C4-2B (cell line): Measurements from ENCODE around the gene PLCG1.
"Not testable (repeated sequence)": the region's sequence is repeated elsewhere in the genome, so short reads cannot be mapped to it uniquely, and the experiment has no call there.

Experiments used
- H3K27ac ChIP-seq: fragments of 450-650 bp; 2 replicates; pipeline ENCODE4 v1.5.1; 2017
- ZFX ChIP-seq: fragments of 450-650 bp; IDR thresholded peaks from 2 replicates; pipeline ENCODE4 v1.6.1; 2017
- TF ChIP-seq, protein P1 (sequence below): fragments of 450-650 bp; conservative IDR thresholded peaks from 2 replicates; pipeline ENCODE4 v1.5.1; 2017; ENCODE audit warnings: mild to moderate bottlenecking

PLCG1 gene

GRCh38 chr20:41125530-41126457 lies 11.5 kb upstream of the PLCG1 start:
- TF ChIP-seq, protein P1, sequence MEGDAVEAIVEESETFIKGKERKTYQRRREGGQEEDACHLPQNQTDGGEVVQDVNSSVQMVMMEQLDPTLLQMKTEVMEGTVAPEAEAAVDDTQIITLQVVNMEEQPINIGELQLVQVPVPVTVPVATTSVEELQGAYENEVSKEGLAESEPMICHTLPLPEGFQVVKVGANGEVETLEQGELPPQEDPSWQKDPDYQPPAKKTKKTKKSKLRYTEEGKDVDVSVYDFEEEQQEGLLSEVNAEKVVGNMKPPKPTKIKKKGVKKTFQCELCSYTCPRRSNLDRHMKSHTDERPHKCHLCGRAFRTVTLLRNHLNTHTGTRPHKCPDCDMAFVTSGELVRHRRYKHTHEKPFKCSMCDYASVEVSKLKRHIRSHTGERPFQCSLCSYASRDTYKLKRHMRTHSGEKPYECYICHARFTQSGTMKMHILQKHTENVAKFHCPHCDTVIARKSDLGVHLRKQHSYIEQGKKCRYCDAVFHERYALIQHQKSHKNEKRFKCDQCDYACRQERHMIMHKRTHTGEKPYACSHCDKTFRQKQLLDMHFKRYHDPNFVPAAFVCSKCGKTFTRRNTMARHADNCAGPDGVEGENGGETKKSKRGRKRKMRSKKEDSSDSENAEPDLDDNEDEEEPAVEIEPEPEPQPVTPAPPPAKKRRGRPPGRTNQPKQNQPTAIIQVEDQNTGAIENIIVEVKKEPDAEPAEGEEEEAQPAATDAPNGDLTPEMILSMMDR = no peak
- TF ChIP-seq ZFX = no peak
- H3K27ac ChIP-seq = no peak overlapping the region

DNA sequence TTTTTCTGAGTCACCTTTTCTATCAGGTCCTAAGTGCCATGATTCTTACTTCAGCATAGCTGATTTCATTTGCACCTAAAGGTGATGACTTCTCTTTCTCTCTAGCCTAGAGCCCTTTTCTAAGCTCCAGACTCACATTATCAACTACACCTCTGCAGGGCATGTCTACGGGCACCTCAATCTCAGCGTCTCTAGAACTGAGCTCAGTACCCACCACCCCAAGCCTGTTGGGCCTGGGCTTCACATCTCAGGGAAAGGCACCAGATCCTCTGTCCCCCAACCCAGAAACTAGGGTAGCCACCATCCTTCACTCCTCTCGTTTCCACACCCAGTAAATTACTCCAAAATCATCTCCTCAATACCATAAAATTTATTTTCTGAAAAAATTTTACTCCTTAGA lies 10.6 kb upstream of the PLCG1 start:
- TF ChIP-seq, protein P1 = no peak
- TF ChIP-seq ZFX = no peak
- no peak overlapping the region for H3K27ac ChIP-seq

DNA sequence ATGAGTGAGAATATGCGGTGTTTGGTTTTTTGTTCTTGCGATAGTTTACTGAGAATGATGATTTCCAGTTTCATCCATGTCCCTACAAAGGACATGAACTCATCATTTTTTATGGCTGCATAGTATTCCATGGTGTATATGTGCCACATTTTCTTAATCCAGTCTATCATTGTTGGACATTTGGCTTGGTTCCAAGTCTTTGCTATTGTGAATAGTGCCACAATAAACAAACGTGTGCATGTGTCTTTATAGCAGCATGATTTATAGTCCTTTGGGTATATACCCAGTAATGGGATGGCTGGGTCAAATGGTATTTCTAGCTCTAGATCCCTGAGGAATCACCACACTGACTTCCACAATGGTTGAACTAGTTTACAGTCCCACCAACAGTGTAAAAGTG lies 9.0 kb upstream of the PLCG1 start:
- H3K27ac ChIP-seq = not testable (repeated sequence)

GRCh38 chr20:41131594-41132387 lies 5.6 kb upstream of the PLCG1 start:
- H3K27ac ChIP-seq = no peak overlapping the region

GRCh38 chr20:41132388-41132775 lies 5.0 kb upstream of the PLCG1 start:
- not testable (repeated sequence) for H3K27ac ChIP-seq

More at GRCh38 chr20:41131594-41132387, 5.6 kb upstream of the PLCG1 start:
- TF ChIP-seq, protein P1 = no peak
- no peak for TF ChIP-seq ZFX

DNA sequence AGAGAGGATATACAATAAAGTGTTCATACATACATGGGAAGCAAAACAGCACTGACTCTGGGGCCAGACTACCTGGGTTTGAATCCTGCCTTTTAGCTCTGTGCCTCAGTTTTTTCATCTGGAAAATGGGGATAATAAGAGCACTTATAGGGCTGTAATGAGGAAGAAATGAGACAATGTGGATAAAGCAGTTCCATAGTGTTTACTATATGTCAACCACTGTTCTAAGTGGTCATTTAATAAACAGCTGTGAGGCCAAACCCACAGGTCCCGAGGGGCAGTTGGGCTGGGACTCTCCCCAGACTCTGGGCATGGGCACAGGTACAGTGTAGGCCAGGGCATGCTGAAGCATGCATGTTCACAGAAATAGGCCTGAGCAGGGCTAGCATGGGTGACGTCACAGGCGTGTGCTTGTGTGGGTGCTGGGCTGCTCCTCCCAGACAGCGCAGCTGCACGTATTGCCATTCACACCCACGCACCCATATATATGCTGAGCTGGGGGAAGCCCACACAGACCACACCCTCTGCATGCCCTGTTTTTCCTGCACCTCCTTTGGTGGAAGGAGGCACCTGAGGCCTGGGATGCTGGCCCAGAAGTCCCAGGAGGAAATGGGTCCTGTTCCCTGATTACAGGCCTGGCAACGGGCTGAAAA lies 3.5 kb upstream of the PLCG1 start:
- TF ChIP-seq, protein P1 = no peak
- no peak for TF ChIP-seq ZFX
- peak overlapping the region; percentile 5; the same call in 1 of the 2 replicates for H3K27ac ChIP-seq

GRCh38 chr20:41134362-41135186 lies 2.8 kb upstream of the PLCG1 start:
- peak overlapping the region; percentile 5 for H3K27ac ChIP-seq
- TF ChIP-seq, protein P1 = no peak
- no peak for TF ChIP-seq ZFX
